Measurements from ENCODE around the gene IGFBP2. TPM values are rescaled to one million over a fixed set of nuclear protein-coding genes. Genes with fewer than 3 reads are reported as not detected.

Gene IGFBP2
- polyA plus RNA-seq, 1 of the 3 experiments (the other 2 are of a cell fraction): 695 TPM

DNA sequence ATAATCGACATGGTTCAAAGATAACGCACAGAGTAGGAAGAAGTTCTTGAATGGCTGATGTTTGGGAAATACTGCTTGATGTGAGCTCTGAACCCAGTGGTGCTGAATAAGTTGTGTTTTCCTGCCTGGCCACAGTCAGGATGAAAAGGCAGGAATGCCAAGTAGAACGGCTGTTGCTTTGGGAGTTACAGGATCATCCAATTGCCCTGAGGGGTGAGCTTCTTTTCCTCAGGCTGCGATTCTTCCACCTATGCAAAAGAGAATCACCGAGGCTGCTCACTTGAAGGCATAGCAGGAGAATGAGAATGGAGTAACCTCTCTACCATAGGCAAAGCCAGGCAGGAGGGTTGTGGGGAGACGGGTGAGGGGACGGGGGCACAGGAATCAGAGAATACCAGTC is 14.4 kb upstream of the IGFBP2 start:
- Histone ChIP-seq H3K9ac (no peak overlapping the region), H3K36me3 (replicated peaks in 1 of 2; ENCODE audit: control insufficient read depth in 1 of 2, insufficient read depth in 2 of 2, low read length in 1 of 2) (no peaks in the 10 kb centered on the region), H3K4me3 (ENCODE audit: low read depth in 2 of 2, low read length in 1 of 2) (no peak overlapping the region), H3K4me2 (no peak overlapping the region), H3K27ac (ENCODE audit: low read depth in 2 of 2, low read length in 1 of 2) (peak overlapping the region in 1 of 2 experiments; percentile 90; a peak in 2 of 4 replicates), H3F3A (replicated peaks; ENCODE audit: insufficient read depth) (no peaks in the 10 kb centered on the region), H3K9me2 (no peaks in the 10 kb centered on the region), H3K27me3 (ENCODE audit: insufficient read depth) (no peaks in the 10 kb centered on the region), H2AFZ (ENCODE audit: low read depth) (peak overlapping the region; percentile 86; the same call in 1 of the 2 replicates), H4K20me1 (ENCODE audit: insufficient read depth) (no peaks in the 10 kb centered on the region), H3K79me2 (ENCODE audit: insufficient read depth) (no peaks in the 10 kb centered on the region), H3K4me1 (ENCODE audit: control insufficient read depth in 1 of 2, insufficient read depth in 2 of 2, low read depth in 1 of 2, low read length in 1 of 2) (peaks cover 19 to 38% of the 10 kb centered on the region in 2 experiments; a peak in 3 of 4 replicates), H3K9me3 (no peaks in the 10 kb centered on the region)
- DNase-seq: no peak
- TF ChIP-seq, protein P1, sequence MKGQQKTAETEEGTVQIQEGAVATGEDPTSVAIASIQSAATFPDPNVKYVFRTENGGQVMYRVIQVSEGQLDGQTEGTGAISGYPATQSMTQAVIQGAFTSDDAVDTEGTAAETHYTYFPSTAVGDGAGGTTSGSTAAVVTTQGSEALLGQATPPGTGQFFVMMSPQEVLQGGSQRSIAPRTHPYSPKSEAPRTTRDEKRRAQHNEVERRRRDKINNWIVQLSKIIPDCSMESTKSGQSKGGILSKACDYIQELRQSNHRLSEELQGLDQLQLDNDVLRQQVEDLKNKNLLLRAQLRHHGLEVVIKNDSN (IDR thresholded peaks at IDR 0.05; ENCODE audit: borderline replicate concordance, low read depth): no peak
- TF ChIP-seq RXRA (IDR thresholded peaks at IDR 0.05; ENCODE audit: borderline replicate concordance, low read depth) (no peak), FOXM1 (IDR thresholded peaks at IDR 0.05; ENCODE audit: low read depth) (no peak), RAD21 (IDR thresholded peaks at IDR 0.05; ENCODE audit: low read length) (no peak), EZH2phosphoT487 (IDR thresholded peaks at IDR 0.05; ENCODE audit: borderline replicate concordance, low read depth) (no peak), NRF1 (IDR thresholded peaks at IDR 0.05; ENCODE audit: low read depth, low read length) (no peak), GABPA (IDR thresholded peaks at IDR 0.05; ENCODE audit: low read depth) (no peak), GATA2 (CRISPR knock-in tag; IDR thresholded peaks at IDR 0.05) (no peak), TAF1 (IDR thresholded peaks at IDR 0.05; ENCODE audit: borderline replicate concordance, low read depth, low read length) (no peak), MEF2A (IDR thresholded peaks at IDR 0.05; ENCODE audit: borderline replicate concordance, low read depth) (no peak)
- TF ChIP-seq, protein P2, sequence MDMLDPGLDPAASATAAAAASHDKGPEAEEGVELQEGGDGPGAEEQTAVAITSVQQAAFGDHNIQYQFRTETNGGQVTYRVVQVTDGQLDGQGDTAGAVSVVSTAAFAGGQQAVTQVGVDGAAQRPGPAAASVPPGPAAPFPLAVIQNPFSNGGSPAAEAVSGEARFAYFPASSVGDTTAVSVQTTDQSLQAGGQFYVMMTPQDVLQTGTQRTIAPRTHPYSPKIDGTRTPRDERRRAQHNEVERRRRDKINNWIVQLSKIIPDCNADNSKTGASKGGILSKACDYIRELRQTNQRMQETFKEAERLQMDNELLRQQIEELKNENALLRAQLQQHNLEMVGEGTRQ (IDR thresholded peaks at IDR 0.05; ENCODE audit: borderline replicate concordance, low read depth, low read length): no peak
- TF ChIP-seq, protein P3, sequence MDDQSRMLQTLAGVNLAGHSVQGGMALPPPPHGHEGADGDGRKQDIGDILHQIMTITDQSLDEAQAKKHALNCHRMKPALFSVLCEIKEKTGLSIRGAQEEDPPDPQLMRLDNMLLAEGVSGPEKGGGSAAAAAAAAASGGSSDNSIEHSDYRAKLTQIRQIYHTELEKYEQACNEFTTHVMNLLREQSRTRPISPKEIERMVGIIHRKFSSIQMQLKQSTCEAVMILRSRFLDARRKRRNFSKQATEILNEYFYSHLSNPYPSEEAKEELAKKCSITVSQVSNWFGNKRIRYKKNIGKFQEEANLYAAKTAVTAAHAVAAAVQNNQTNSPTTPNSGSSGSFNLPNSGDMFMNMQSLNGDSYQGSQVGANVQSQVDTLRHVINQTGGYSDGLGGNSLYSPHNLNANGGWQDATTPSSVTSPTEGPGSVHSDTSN (IDR thresholded peaks at IDR 0.05): no peak
- ChIA-PET POLR2A (no interaction called here), CTCF (interaction anchor here (1.5 to 8.3 kb wide), 4 partner anchors 17 to 100 kb away, joined by 4 to 62 read pairs (median 24); no protein-coding TSS in a partner anchor)
- WGBS (ENCODE audit: low lambda C conversion rate): 75% methylated on average over 7 of the region's 7 CpGs
